AG04450 (cell line): ENCODE data around the gene AKAP6. TPM values are rescaled to one million over a fixed set of nuclear protein-coding genes. Genes with fewer than 3 reads are reported as not detected.

Experiments used
- CTCF ChIA-PET: fragments of 300-600, 350-600 bp; formaldehyde crosslinking; extraction: SDS; loops from one replicate; lab custom pipeline; 2022; ENCODE audit warnings: antibody characterized with exemption, inconsistent platforms; lab: Charles Lee
- POLR2A ChIA-PET: fragments of 350-600 bp; formaldehyde crosslinking; extraction: SDS; loops from one replicate; lab custom pipeline; 2021; ENCODE audit warnings: antibody characterized with exemption, inconsistent platforms; lab: Yijun Ruan, JAX
- DNase-seq: peaks from one replicate; pipeline ENCODE4 v3.0.0-alpha.2; 2011; ENCODE audit warnings: low read depth, low spot score
- H3K27ac ChIP-seq: one replicate; pipeline ENCODE4 v1.5.1; 2012; ENCODE audit warnings: low read depth, low read length, control low read depth
- H3K27me3 ChIP-seq: one replicate; pipeline ENCODE4 v1.6.0; 2012; ENCODE audit warnings: low read length; ENCODE audit not compliant: control insufficient read depth, insufficient read depth
- H3K4me3 ChIP-seq: 2 replicates; pipeline ENCODE4 v1.5.1; 2011; ENCODE audit warnings: mild to moderate bottlenecking, low read depth, low read length, control low read depth
- H3K9me3 ChIP-seq: 2 replicates; pipeline ENCODE4 v1.5.1; 2012; ENCODE audit warnings: low read length; ENCODE audit not compliant: control insufficient read depth, insufficient read depth
- polyA plus RNA-seq: library from polyadenylated mRNA; depleted of rRNA; stranded (reverse); fragments of >200 nt; gene quantifications from 2 replicates; pipeline ENCODE4 v1.2.3, GENCODE V29; 2011
- TF ChIP-seq, protein P1 (sequence below): IDR thresholded peaks from 2 replicates; pipeline ENCODE4 v1.5.1; 2011; ENCODE audit warnings: low read depth, low read length, control low read depth, inconsistent platforms

AKAP6 gene
- polyA plus RNA-seq, 1 experiment = 0.78 TPM

DNA sequence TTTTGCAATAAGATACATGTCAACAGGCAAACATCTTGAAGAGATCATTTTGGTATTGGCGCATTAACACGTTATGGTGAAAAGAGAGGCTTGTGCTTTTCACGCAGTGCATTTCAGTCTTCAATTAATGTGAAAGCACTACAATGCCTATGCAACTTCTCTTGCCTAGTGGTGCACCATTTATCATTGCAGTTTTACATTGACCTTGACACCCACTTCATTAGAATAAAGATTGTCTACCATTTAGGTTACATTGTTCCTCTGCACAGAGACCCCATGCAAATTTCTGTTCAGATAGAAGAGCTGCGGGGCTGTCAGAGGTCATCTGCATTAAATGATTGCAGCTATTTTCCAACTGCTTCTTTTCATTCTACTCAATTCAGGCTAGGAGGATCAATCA is 397.4 kb downstream of the AKAP6 start:
- H3K9me3 ChIP-seq = no peaks in the 10 kb centered on the region
- ChIA-PET POLR2A (no interaction called here), CTCF (no interaction called here)
- no peak overlapping the region for H3K4me3 ChIP-seq
- H3K27ac ChIP-seq = no peak overlapping the region
- no peaks in the 10 kb centered on the region for H3K27me3 ChIP-seq
- TF ChIP-seq, protein P1, sequence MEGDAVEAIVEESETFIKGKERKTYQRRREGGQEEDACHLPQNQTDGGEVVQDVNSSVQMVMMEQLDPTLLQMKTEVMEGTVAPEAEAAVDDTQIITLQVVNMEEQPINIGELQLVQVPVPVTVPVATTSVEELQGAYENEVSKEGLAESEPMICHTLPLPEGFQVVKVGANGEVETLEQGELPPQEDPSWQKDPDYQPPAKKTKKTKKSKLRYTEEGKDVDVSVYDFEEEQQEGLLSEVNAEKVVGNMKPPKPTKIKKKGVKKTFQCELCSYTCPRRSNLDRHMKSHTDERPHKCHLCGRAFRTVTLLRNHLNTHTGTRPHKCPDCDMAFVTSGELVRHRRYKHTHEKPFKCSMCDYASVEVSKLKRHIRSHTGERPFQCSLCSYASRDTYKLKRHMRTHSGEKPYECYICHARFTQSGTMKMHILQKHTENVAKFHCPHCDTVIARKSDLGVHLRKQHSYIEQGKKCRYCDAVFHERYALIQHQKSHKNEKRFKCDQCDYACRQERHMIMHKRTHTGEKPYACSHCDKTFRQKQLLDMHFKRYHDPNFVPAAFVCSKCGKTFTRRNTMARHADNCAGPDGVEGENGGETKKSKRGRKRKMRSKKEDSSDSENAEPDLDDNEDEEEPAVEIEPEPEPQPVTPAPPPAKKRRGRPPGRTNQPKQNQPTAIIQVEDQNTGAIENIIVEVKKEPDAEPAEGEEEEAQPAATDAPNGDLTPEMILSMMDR = no peak
- DNase-seq = no peak

GRCh38 chr14:32727832-32728231 is 398.7 kb downstream of the AKAP6 start:
- H3K4me3 ChIP-seq = no peak overlapping the region
- no peak overlapping the region for H3K27ac ChIP-seq
- CTCF ChIA-PET = interaction anchor here (0.7 kb wide), 1 partner anchor 18 kb away, joined by 3 read pairs; no protein-coding TSS in a partner anchor
- no peak for DNase-seq
- no peaks in the 10 kb centered on the region for H3K27me3 ChIP-seq
- POLR2A ChIA-PET = no interaction called here
- TF ChIP-seq, protein P1 = no peak
- H3K9me3 ChIP-seq = no peaks in the 10 kb centered on the region

GRCh38 chr14:32728526-32728925 is 399.4 kb downstream of the AKAP6 start:
- POLR2A ChIA-PET = no interaction called here
- CTCF ChIA-PET = interaction anchor here (0.7 kb wide), 1 partner anchor 19 kb away, joined by 3 read pairs; no protein-coding TSS in a partner anchor
- TF ChIP-seq, protein P1 = no peak

DNA sequence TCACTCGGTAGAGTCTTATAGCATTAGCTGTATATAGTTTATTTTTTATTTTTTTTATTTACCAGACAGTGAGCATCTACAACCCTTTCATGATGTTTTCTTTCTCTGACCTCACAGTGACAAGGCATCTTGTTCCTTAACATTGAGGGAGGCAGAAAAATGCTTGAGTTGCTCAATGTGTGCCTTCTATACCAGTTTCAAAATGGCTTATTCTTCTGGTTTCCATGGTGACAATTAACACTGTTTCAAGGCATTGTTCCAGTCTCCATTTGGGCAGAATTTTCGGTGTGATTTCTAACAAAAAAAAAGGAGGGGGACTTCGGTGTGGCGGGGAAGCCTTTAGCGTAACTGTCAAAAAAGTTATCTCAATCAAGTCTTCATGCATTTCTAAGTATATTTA is 399.9 kb downstream of the AKAP6 start:
- H3K27ac ChIP-seq = no peak overlapping the region
- no peak for DNase-seq
- CTCF ChIA-PET = no interaction called here
- TF ChIP-seq, protein P1 = no peak
- H3K9me3 ChIP-seq = no peaks in the 10 kb centered on the region
- H3K4me3 ChIP-seq = no peak overlapping the region
- POLR2A ChIA-PET = no interaction called here
- H3K27me3 ChIP-seq = no peaks in the 10 kb centered on the region

More at GRCh38 chr14:32728526-32728925, 399.4 kb downstream of the AKAP6 start:
- H3K27me3 ChIP-seq = no peaks in the 10 kb centered on the region
- no peak overlapping the region for H3K4me3 ChIP-seq
- no peak overlapping the region for H3K27ac ChIP-seq
- DNase-seq = no peak
- no peaks in the 10 kb centered on the region for H3K9me3 ChIP-seq

GRCh38 chr14:32731249-32731648 is 402.2 kb downstream of the AKAP6 start:
- TF ChIP-seq, protein P1 = no peak
- no peaks in the 10 kb centered on the region for H3K9me3 ChIP-seq
- DNase-seq = no peak
- no peaks in the 10 kb centered on the region for H3K27me3 ChIP-seq
- H3K27ac ChIP-seq = no peak overlapping the region
- ChIA-PET POLR2A (interaction anchor here (0.6 kb wide), 1 partner anchor 116 kb away, joined by 7 read pairs; no protein-coding TSS in a partner anchor), CTCF (no interaction called here)
- H3K4me3 ChIP-seq = no peak overlapping the region
